Endothelial cell (in vitro differentiated cells): Measurements from ENCODE around the gene CD302. TPM values are rescaled to one million over a fixed set of nuclear protein-coding genes. Genes with fewer than 3 reads are reported as not detected.

Experiments
- DNase-seq: peaks from one replicate; pipeline ENCODE4 v3.0.0; 2021; ENCODE audit warnings: low spot score
- H3K27ac Mint-ChIP-seq: one replicate; pipeline ENCODE4 v1.8.0; 2021; ENCODE audit warnings: mixed read lengths, inconsistent platforms; ENCODE audit not compliant: unreplicated experiment
- H3K27me3 Mint-ChIP-seq: one replicate; pipeline ENCODE4 v1.8.0; 2021; ENCODE audit warnings: mild to moderate bottlenecking, moderate library complexity, mixed read lengths, inconsistent platforms; ENCODE audit not compliant: unreplicated experiment
- H3K36me3 Mint-ChIP-seq: one replicate; pipeline ENCODE4 v1.8.0; 2021; ENCODE audit warnings: mild to moderate bottlenecking, low read depth, mixed read lengths, inconsistent platforms; ENCODE audit not compliant: unreplicated experiment
- H3K4me1 Mint-ChIP-seq: one replicate; pipeline ENCODE4 v1.8.0; 2021; ENCODE audit warnings: mild to moderate bottlenecking, mixed read lengths, inconsistent platforms; ENCODE audit not compliant: unreplicated experiment
- H3K4me3 Mint-ChIP-seq: one replicate; pipeline ENCODE4 v1.8.0; 2021; ENCODE audit warnings: mild to moderate bottlenecking, mixed read lengths, inconsistent platforms; ENCODE audit not compliant: unreplicated experiment
- H3K9me3 Mint-ChIP-seq: one replicate; pipeline ENCODE4 v1.8.0; 2021; ENCODE audit warnings: mixed read lengths, inconsistent platforms; ENCODE audit not compliant: unreplicated experiment
- total RNA-seq: library from RNA; stranded (reverse); fragmentation: NEBNext Ultra II Directional; extraction: Animal tissue kit (Norgen Biotek cat#: 25700); gene quantifications from one replicate; pipeline ENCODE4 v1.2.1, GENCODE V29; 2021; ENCODE audit not compliant: unreplicated experiment
- TF ChIP-seq, protein P1 (sequence below): fragments of 200-600 bp; sonication (generic); IDR thresholded peaks from one replicate; pipeline ENCODE4 v1.5.0; 2021; ENCODE audit warnings: antibody characterized with exemption; ENCODE audit not compliant: unreplicated experiment

CD302 gene
- total RNA-seq, 1 donor from 2014 or later, result 5.2 TPM

DNA sequence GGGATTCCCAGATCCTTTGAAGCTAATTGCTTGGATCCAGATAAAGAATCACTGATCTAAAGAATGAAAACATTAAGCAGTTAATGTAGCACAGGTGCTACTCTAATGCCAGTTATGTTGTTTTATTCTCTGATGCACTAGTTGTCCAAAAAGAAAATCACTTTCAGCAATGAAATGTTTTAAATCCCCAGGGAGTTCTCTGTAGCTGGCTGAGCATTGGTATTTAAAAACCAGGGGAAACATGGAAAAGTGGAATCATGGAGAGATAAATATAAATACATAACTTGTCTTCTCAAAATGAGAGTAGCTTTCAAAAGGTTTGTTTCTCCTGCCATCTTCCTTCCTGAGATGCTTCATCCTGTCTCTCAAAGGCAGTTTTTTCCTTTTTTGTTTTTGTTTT, 37.7 kb downstream of the CD302 start:
- TF ChIP-seq, protein P1, sequence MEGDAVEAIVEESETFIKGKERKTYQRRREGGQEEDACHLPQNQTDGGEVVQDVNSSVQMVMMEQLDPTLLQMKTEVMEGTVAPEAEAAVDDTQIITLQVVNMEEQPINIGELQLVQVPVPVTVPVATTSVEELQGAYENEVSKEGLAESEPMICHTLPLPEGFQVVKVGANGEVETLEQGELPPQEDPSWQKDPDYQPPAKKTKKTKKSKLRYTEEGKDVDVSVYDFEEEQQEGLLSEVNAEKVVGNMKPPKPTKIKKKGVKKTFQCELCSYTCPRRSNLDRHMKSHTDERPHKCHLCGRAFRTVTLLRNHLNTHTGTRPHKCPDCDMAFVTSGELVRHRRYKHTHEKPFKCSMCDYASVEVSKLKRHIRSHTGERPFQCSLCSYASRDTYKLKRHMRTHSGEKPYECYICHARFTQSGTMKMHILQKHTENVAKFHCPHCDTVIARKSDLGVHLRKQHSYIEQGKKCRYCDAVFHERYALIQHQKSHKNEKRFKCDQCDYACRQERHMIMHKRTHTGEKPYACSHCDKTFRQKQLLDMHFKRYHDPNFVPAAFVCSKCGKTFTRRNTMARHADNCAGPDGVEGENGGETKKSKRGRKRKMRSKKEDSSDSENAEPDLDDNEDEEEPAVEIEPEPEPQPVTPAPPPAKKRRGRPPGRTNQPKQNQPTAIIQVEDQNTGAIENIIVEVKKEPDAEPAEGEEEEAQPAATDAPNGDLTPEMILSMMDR, result no peak
- Mint-ChIP-seq H3K36me3 (peaks cover 22% of the 10 kb centered on the region), H3K4me3 (no peak overlapping the region), H3K27me3 (no peaks in the 10 kb centered on the region), H3K4me1 (peaks cover 28% of the 10 kb centered on the region), H3K9me3 (no peaks in the 10 kb centered on the region), H3K27ac (peak overlapping the region; percentile 96)
- DNase-seq, result no peak

- TF ChIP-seq, protein P1, result no peak
- Mint-ChIP-seq H3K27me3 (no peaks in the 10 kb centered on the region), H3K9me3 (no peaks in the 10 kb centered on the region), H3K4me3 (no peak overlapping the region), H3K4me1 (peaks cover 28% of the 10 kb centered on the region), H3K27ac (peak overlapping the region; percentile 96), H3K36me3 (peaks cover 22% of the 10 kb centered on the region)
- no peak for DNase-seq
Measured at GRCh38 chr2:159759577-159759976, 38.4 kb downstream of the CD302 start.

- Mint-ChIP-seq H3K27me3 (no peaks in the 10 kb centered on the region), H3K4me3 (no peak overlapping the region), H3K36me3 (peaks cover 22% of the 10 kb centered on the region), H3K9me3 (no peaks in the 10 kb centered on the region), H3K4me1 (peaks cover 28% of the 10 kb centered on the region), H3K27ac (peak overlapping the region; percentile 95)
- TF ChIP-seq, protein P1, result no peak
- DNase-seq, result no peak
Measured at GRCh38 chr2:159758686-159759085, 39.3 kb downstream of the CD302 start.

- DNase-seq, result no peak
- Mint-ChIP-seq H3K4me1 (peaks cover 28% of the 10 kb centered on the region), H3K36me3 (peaks cover 22% of the 10 kb centered on the region), H3K9me3 (no peaks in the 10 kb centered on the region), H3K27ac (peak overlapping the region; percentile 95), H3K27me3 (no peaks in the 10 kb centered on the region), H3K4me3 (no peak overlapping the region)
- TF ChIP-seq, protein P1, result no peak
Measured at GRCh38 chr2:159758239-159758638, 39.8 kb downstream of the CD302 start.

DNA sequence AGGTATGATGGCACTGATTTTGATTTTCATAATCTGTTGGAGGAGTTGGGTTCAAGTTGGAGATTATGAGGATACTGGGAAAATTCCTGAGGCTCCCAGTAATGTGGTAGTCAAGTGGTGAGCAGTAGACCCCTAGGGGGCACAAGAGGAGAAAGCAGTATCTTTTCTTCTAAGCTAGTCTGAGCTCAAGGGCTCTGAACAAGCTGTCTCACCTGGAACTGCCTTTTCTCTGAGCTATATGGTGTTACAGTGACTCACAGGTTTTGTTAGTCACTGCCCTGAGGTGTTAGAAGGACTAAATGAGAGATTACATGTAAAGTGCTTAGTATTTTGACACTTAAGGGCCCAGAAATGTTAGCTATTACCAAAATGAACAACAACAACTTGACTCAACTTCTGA, 42.2 kb downstream of the CD302 start:
- no peak overlapping the region for H3K27ac Mint-ChIP-seq
- H3K4me3 Mint-ChIP-seq, result no peak overlapping the region
- H3K36me3 Mint-ChIP-seq, result peaks cover 17% of the 10 kb centered on the region
- TF ChIP-seq, protein P1, result peak; percentile 20
- H3K27me3 Mint-ChIP-seq, result peaks cover 4% of the 10 kb centered on the region
- no peak for DNase-seq
- peaks cover 27% of the 10 kb centered on the region for H3K4me1 Mint-ChIP-seq
- no peaks in the 10 kb centered on the region for H3K9me3 Mint-ChIP-seq
